ENCODE data around the gene CMYA5.

- TF ChIP-seq EZH2 (IDR thresholded peaks at IDR 0.05; ENCODE audit: borderline replicate concordance, low read length) (no peak), CTCF (IDR thresholded peaks at IDR 0.05; ENCODE audit: low read length) (no peak)
These were observed 47.2 kb downstream of the CMYA5 start for GRCh38 chr5:79736528-79737514.

All from OCI-LY1 (cell line).